Measurements from ENCODE around the gene ITGB1. TPM values are rescaled to one million over a fixed set of nuclear protein-coding genes. Genes with fewer than 3 reads are reported as not detected.

ITGB1 gene
- total RNA-seq, 1 donor from 2014 or later: 263 TPM

GRCh38 chr10:32952094-32952493, 5.9 kb downstream of the ITGB1 start:
- H3K9me3 Mint-ChIP-seq (ENCODE audit: unreplicated experiment): peaks cover 1% of the 10 kb centered on the region
- peak overlapping the region; percentile 18 for H3K4me3 Mint-ChIP-seq (ENCODE audit: unreplicated experiment)
- DNase-seq: no peak
- H3K36me3 Mint-ChIP-seq (ENCODE audit: unreplicated experiment): no peaks in the 10 kb centered on the region
- peaks cover 64% of the 10 kb centered on the region for H3K4me1 Mint-ChIP-seq (ENCODE audit: low read depth, unreplicated experiment)
- H3K27ac Mint-ChIP-seq (ENCODE audit: unreplicated experiment): no peak overlapping the region
- no peak for TF ChIP-seq CTCF (IDR thresholded peaks at IDR 0.05; ENCODE audit: partially characterized antibody, unreplicated experiment)
- peaks cover 2% of the 10 kb centered on the region for H3K27me3 Mint-ChIP-seq (ENCODE audit: unreplicated experiment)

- TF ChIP-seq CTCF (IDR thresholded peaks at IDR 0.05; ENCODE audit: partially characterized antibody, unreplicated experiment): no peak
- H3K36me3 Mint-ChIP-seq (ENCODE audit: unreplicated experiment): no peaks in the 10 kb centered on the region
- no peak for DNase-seq
- peaks cover 1% of the 10 kb centered on the region for H3K27me3 Mint-ChIP-seq (ENCODE audit: unreplicated experiment)
- peak overlapping the region; percentile 53 for H3K4me3 Mint-ChIP-seq (ENCODE audit: unreplicated experiment)
- no peaks in the 10 kb centered on the region for H3K9me3 Mint-ChIP-seq (ENCODE audit: unreplicated experiment)
- H3K27ac Mint-ChIP-seq (ENCODE audit: unreplicated experiment): peak overlapping the region; percentile 56
- peaks cover 64% of the 10 kb centered on the region for H3K4me1 Mint-ChIP-seq (ENCODE audit: low read depth, unreplicated experiment)
These were observed 6.9 kb downstream of the ITGB1 start for GRCh38 chr10:32951111-32951510.

GRCh38 chr10:32950591-32951108, 7.4 kb downstream of the ITGB1 start:
- Mint-ChIP-seq H3K9me3 (ENCODE audit: unreplicated experiment) (no peaks in the 10 kb centered on the region), H3K27me3 (ENCODE audit: unreplicated experiment) (peaks cover 1% of the 10 kb centered on the region), H3K4me1 (ENCODE audit: low read depth, unreplicated experiment) (peaks cover 61% of the 10 kb centered on the region), H3K27ac (ENCODE audit: unreplicated experiment) (peak overlapping the region; percentile 56), H3K4me3 (ENCODE audit: unreplicated experiment) (peak overlapping the region; percentile 59), H3K36me3 (ENCODE audit: unreplicated experiment) (no peaks in the 10 kb centered on the region)
- no peak for DNase-seq
- no peak for TF ChIP-seq CTCF (IDR thresholded peaks at IDR 0.05; ENCODE audit: partially characterized antibody, unreplicated experiment)

GRCh38 chr10:32949221-32949678, 8.8 kb downstream of the ITGB1 start:
- no peak for DNase-seq
- no peak overlapping the region for H3K4me3 Mint-ChIP-seq (ENCODE audit: unreplicated experiment)
- H3K27ac Mint-ChIP-seq (ENCODE audit: unreplicated experiment): peak overlapping the region; percentile 84
- H3K36me3 Mint-ChIP-seq (ENCODE audit: unreplicated experiment): no peaks in the 10 kb centered on the region
- H3K4me1 Mint-ChIP-seq (ENCODE audit: low read depth, unreplicated experiment): peaks cover 51% of the 10 kb centered on the region
- H3K27me3 Mint-ChIP-seq (ENCODE audit: unreplicated experiment): peaks cover 1% of the 10 kb centered on the region
- TF ChIP-seq CTCF (IDR thresholded peaks at IDR 0.05; ENCODE audit: partially characterized antibody, unreplicated experiment): no peak
- H3K9me3 Mint-ChIP-seq (ENCODE audit: unreplicated experiment): no peaks in the 10 kb centered on the region

- no peak overlapping the region for H3K4me3 Mint-ChIP-seq (ENCODE audit: unreplicated experiment)
These were observed 9.6 kb downstream of the ITGB1 start for GRCh38 chr10:32948451-32948850.

More at GRCh38 chr10:32948451-32948850, 9.6 kb downstream of the ITGB1 start:
- H3K27ac Mint-ChIP-seq (ENCODE audit: unreplicated experiment): peak overlapping the region; percentile 77
- H3K9me3 Mint-ChIP-seq (ENCODE audit: unreplicated experiment): no peaks in the 10 kb centered on the region
- H3K4me1 Mint-ChIP-seq (ENCODE audit: low read depth, unreplicated experiment): peaks cover 47% of the 10 kb centered on the region
- DNase-seq: no peak
- TF ChIP-seq CTCF (IDR thresholded peaks at IDR 0.05; ENCODE audit: partially characterized antibody, unreplicated experiment): no peak
- no peaks in the 10 kb centered on the region for H3K36me3 Mint-ChIP-seq (ENCODE audit: unreplicated experiment)
- H3K27me3 Mint-ChIP-seq (ENCODE audit: unreplicated experiment): peaks cover 3% of the 10 kb centered on the region
